Measurements from ENCODE around the gene HNRNPA0.

DNA sequence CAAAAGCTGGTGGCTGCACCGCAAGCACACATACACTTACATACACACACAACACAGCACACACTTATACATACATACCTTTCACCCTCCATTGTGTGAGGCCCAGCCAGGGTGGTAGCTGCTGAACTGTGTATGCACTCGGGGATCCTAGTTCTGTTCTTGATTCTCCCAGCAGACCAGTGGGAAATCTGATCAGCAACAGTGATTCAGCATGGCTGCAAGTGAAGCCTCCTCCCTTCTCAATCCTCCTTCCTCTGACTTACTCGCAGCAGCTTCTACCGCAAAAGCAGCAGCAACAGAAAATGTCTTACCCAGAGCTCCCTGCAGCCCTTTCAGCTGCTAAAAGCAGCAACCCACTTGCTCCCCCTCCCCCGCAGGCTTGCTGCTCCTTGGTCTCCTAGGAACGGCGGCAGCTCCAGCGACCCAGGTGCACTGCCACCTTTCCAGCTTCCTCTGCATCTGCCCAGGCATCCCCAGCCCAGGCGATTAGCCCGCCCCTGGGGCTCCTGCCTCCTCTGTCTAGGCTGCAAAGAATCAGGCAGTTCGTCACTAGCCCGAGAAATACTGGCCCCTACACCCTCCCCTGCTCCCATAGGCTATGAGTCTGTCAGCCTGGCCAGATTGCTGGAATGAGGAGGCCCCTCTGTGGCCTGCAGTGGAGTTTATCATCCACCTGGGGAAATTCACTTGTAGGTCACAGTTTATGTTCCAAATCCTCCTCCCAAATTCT, 18.4 kb downstream of the HNRNPA0 start, which contains the start of gene KLHL3:
- TF ChIP-seq, protein P1, sequence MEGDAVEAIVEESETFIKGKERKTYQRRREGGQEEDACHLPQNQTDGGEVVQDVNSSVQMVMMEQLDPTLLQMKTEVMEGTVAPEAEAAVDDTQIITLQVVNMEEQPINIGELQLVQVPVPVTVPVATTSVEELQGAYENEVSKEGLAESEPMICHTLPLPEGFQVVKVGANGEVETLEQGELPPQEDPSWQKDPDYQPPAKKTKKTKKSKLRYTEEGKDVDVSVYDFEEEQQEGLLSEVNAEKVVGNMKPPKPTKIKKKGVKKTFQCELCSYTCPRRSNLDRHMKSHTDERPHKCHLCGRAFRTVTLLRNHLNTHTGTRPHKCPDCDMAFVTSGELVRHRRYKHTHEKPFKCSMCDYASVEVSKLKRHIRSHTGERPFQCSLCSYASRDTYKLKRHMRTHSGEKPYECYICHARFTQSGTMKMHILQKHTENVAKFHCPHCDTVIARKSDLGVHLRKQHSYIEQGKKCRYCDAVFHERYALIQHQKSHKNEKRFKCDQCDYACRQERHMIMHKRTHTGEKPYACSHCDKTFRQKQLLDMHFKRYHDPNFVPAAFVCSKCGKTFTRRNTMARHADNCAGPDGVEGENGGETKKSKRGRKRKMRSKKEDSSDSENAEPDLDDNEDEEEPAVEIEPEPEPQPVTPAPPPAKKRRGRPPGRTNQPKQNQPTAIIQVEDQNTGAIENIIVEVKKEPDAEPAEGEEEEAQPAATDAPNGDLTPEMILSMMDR (IDR thresholded peaks at IDR 0.05) = no peak
- no peak for TF ChIP-seq POLR2A (IDR thresholded peaks at IDR 0.05)
